ENCODE results near the gene PRKCI.

Gene PRKCI

GRCh38 chr3:170278627-170279026, 56.4 kb downstream of the PRKCI start:
- TF ChIP-seq, protein P1, sequence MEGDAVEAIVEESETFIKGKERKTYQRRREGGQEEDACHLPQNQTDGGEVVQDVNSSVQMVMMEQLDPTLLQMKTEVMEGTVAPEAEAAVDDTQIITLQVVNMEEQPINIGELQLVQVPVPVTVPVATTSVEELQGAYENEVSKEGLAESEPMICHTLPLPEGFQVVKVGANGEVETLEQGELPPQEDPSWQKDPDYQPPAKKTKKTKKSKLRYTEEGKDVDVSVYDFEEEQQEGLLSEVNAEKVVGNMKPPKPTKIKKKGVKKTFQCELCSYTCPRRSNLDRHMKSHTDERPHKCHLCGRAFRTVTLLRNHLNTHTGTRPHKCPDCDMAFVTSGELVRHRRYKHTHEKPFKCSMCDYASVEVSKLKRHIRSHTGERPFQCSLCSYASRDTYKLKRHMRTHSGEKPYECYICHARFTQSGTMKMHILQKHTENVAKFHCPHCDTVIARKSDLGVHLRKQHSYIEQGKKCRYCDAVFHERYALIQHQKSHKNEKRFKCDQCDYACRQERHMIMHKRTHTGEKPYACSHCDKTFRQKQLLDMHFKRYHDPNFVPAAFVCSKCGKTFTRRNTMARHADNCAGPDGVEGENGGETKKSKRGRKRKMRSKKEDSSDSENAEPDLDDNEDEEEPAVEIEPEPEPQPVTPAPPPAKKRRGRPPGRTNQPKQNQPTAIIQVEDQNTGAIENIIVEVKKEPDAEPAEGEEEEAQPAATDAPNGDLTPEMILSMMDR (IDR thresholded peaks at IDR 0.05), result no peak

- TF ChIP-seq, protein P1 (IDR thresholded peaks at IDR 0.05), result no peak
These were observed 68.0 kb downstream of the PRKCI start for GRCh38 chr3:170290194-170290593.

GRCh38 chr3:170295586-170295985, 73.4 kb downstream of the PRKCI start:
- TF ChIP-seq, protein P1 (IDR thresholded peaks at IDR 0.05), result no peak

- TF ChIP-seq, protein P1 (IDR thresholded peaks at IDR 0.05), result no peak
These were observed 74.5 kb downstream of the PRKCI start for GRCh38 chr3:170296703-170297102.

GRCh38 chr3:170301405-170301804, 79.2 kb downstream of the PRKCI start:
- TF ChIP-seq, protein P1 (IDR thresholded peaks at IDR 0.05), result no peak

GRCh38 chr3:170302008-170302407, 79.8 kb downstream of the PRKCI start:
- TF ChIP-seq, protein P1 (IDR thresholded peaks at IDR 0.05), result no peak

DNA sequence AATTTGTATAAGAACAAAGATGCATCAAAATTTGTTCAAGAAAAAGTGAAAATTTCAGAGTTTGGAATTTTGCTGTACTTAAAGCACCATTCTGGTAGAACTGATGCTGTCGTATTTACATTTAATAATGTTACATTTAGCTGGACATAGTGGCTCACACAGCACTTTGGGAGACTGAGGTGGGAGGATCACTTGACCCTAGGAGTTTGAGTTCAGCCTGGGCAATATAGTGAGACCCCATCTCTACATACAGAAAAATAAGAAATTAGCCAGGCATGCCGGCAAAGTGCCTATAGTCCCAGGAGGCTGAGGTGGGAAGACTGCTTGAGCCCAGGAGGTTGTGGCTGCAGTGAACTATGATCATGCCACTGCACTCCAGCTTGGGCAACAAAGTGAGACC, 83.8 kb downstream of the PRKCI start:
- TF ChIP-seq, protein P1 (IDR thresholded peaks at IDR 0.05), result no peak

DNA sequence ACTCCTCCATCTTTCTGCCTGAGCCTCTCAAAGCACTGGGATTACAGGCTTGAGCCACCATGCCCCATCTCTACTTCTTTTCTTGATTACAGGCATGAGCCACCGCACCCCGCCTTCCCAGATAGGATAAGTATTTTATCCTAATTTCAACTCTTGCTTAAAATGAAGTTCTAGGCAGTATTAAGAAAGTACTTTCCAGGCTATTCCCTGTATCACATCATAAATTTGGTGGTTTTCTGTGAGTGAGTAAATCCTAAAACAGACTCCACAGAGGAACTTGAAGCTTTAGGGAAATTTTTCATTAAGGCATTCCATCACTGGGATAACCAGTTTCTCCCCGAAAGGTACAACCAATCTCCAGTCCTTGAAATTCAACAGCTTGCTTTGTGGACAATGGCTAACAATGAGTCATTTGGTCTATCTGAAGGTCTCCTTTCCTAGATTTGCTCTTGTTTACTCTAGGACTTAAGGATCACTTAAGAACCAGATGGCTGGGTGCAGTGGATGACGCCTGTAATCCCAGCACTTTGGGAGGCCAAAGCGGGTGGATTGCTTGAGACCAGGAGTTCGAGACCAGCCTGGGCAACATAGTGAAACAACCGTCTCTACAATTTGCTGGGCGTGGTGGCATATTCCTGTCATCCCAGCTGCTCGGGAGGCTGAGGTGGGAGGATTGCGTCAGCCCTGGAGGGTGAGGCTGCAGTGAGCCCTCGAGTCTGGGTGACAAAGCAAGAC, 85.6 kb downstream of the PRKCI start:
- TF ChIP-seq, protein P1 (IDR thresholded peaks at IDR 0.05), result no peak
